ENCODE measurements around the gene KRTAP4-9.
"Not testable (repeated sequence)": the region's sequence is repeated elsewhere in the genome, so short reads cannot be mapped to it uniquely, and the experiment has no call there.

KRTAP4-9 gene

GRCh38 chr17:41131979-41132378 lies 26.8 kb downstream of the KRTAP4-9 start:
- no peak for DNase-seq (ENCODE audit: low read depth)

DNA sequence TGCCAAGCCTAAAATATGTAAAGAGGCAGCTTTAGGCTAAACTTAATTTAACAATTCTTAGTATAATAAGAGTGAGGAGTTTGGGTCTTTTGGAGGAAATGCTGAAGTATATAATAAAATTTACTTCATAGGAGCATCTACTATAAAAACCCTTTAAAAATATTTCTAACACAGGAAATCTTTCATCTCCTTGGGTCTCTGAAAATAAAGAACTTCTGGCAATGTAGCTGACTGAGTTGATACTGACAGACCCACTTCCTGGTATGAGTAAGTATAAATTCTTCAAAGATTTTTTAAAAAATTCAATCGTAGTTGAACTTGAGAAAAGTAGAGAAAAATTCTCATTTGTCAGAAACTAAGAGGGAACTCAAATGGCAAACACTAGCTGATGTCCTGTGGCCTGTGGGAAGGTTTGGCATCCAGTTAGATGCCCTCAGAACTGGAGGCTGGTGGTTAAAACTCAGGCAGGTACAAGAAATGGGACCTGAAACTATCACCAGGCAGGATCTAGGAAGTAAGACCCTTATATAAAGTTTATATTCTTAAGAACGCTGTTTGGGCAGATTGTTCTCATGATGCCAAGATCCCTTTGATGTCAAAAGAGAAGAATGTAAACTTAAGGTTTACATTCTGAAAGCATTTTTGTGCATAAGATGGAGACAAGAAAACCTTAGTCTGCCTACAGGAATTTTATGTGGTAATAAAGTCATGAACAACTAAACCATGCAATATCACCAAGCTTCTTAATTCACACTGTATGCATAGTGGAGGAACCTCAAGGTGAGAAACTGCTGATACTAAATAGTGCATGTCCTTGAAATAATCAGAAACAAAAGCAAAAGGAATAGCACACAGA lies 28.9 kb downstream of the KRTAP4-9 start:
- no peak for DNase-seq (ENCODE audit: low read depth)

DNA sequence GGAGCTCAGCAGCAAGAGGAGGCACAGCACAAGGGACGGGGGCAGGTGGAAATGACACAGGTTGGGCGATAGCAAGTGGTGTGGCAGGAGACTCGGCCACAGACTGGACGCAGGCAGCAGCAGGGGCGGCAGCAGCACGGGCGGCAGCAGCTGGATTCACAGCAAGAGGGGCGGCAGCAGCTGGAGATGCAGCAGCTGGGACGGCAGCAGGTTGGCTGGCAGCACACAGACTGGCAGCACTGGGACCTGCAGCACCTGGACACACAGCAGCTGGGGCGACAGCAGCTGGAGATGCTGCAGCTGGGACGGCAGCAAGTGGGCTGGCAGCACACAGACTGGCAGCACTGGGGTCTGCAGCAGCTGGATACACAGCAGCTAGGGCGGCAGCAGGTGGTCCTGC lies 34.7 kb downstream of the KRTAP4-9 start:
- DNase-seq (ENCODE audit: low read depth), result not testable (repeated sequence)

DNA sequence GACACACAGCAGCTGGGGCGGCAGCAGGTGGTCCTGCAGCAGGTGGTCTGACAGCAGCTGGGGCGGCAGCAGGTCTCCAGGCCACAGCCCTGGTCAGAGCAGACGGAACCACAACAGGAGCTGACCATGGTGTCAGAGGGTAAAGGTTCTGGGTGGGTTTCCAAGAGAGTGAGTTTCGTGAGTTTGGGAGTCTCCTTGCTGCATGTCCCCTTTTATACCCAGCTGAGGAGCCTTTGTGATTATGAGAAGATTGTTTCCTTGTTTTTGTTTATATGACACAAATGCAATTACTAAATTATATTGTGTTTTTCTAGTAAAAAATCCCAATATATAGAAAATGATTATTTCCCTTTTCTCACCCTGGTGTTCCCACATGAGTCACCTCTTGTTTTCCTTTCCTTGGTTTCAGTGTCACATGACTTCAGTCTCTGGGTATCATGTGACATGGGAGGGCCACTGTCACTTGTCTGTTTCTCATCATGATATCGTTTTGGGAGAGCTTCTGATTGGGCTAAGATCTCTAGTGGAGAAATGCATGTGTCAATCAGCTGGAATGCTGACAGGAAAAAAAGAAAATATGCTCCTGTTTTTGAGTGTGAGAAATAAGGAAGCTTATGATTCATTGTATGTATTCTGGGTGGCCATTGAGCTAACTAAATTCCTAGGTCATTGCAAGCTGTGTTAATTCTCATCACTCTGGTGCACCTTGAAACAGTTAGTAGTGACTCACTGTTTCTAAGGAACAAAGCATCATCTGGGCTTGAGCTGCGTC lies 35.4 kb downstream of the KRTAP4-9 start, which contains the start of gene KRTAP4-6:
TSS of gene KRTAP4-6 (minus strand) at position 185 of the 772 bp plus-strand sequence. CDS start at position 128, 57 bp downstream.
- peak; percentile 76 for DNase-seq (ENCODE audit: low read depth)

DNA sequence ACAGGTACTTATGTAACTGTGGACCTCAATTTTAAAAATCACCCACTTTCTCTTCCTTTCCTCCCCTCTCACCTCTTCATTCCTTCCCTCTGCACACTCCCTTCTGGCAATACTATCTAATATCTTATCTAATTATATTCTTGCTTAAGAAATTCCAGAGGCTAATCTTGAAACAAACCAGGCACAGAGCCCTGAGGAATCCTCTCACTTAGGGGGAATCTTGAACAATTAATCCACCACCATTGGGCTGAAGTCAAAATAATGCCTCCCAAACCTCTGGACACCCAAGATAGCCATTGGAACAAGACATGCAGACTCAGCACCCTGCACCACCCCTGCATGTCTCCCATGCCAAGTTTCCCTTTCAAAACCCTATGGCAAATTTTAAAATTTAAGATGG lies 36.2 kb downstream of the KRTAP4-9 start:
- DNase-seq (ENCODE audit: low read depth), result no peak

GRCh38 chr17:41144846-41145245 lies 39.7 kb downstream of the KRTAP4-9 start:
- no peak for DNase-seq (ENCODE audit: low read depth)

GRCh38 chr17:41145261-41145660 lies 40.1 kb downstream of the KRTAP4-9 start:
- DNase-seq (ENCODE audit: low read depth), result no peak

DNA sequence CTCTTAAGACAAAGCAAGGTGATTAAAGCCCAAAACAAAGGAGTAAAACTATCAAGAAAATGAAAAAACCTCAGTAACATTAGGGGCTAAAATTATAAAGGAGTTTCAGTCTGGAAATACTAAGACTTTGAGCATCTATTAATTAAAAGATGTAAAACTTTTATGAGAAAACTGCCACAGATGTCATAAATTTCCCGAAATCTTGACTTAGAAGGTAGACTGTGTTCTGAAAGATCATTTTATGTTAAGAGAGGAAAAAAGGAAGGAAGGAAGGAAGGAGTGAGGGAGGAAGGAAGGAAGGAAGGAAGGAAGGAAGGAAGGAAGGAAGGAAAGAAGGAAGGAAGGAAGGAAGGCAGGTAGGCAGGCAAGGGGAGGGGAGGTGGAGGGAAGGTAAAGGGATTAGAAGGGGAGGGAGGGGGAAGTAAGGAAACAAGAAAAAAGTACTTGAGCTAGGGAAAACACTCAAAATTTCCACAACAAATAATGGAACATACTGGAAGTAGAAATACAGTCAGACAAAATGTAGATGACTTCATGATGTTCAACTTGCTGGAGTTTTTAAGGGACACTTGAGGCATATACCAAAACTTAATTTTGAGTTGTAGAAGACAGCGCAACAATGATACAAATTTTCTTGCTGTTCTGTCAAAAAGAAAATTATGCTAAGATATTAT lies 42.5 kb downstream of the KRTAP4-9 start:
- no peak for DNase-seq (ENCODE audit: low read depth)

DNA sequence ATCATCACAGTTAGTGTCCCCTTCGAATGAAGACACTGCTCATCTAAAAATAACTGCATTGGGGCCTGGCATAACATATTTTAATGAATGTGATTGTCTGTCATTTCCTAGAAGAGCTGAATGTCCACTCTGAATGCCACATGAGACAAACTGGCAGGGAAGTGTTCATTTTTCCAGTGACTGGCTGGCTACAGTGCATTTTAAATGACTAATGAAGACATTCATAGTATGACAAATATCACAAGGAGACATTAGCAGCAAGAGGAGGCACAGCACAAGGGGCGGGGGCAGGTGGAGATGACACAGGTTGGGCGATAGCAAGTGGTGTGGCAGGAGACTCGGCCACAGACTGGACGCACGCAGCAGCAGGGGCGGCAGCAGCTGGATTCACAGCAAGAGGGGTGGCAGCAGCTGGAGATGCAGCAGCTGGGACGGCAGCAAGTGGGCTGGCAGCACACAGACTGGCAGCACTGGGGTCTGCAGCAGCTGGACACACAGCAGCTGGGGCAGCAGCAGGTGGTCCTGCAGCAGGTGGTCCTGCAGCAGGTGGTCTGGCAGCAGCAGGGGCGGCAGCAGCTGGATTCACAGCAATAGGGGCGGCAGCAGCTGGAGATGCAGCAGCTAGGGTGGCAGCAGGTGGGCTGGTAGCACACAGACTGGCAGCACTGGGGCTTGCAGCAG lies 43.9 kb downstream of the KRTAP4-9 start:
- DNase-seq (ENCODE audit: low read depth), result not testable (repeated sequence)

DNA sequence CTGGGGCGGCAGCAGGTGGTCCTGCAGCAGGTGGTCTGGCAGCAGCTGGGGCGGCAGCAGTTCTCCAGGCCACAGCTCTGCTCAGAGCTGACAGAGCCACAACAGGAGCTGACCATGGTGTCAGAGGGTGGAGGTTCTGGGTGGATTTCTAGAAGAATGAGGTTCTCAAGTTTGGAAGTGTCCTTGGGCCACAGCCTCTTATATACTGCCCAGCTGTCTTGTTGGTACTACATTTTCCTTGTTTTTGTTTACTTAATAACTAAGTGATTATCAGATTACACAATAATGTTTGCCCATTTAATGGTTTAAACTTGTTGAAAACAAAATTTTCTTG lies 44.4 kb downstream of the KRTAP4-9 start, which contains the start of gene KRTAP4-5:
TSS of gene KRTAP4-5 (minus strand) at position 174 of the 334 bp plus-strand sequence. CDS start at position 116, 58 bp downstream.
- no peak for DNase-seq (ENCODE audit: low read depth)

DNA sequence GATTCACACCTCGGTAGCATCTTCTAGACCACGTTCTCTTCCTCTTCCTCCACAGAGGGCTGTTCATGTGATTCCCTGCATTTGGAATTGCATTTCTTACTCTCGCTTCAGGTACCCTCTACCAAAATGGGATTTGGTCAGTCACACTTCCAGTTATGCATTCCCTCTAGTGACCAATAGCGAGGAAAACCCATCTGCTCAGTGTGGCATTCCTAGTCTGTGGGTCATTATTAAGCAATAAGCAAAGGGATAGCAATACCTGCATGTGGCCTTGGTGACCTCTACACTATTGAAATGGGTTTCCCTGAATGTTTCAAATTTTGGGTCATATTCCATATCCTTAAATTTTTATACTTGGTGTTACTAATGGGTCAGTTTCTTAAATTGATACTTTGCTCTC lies 44.8 kb downstream of the KRTAP4-9 start:
- no peak for DNase-seq (ENCODE audit: low read depth)

DNA sequence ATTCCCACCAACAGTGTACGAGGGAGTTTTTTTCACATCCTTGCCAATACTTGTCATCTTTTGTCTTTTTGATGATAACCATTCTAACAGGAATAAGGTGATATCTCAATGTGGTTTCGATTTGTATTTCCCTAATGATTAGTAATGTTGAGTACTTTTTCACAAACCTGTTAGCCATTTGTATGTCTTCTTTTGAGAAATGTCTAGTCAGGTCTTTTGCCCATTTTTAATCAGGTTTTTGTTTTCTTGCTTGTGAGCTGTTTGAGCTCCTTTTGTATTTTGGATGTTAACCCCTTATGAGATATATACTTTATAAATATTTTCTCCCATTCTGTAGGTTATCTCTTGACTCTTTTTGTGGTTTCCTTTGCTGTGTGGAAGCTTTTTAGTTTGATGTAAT lies 46.3 kb downstream of the KRTAP4-9 start:
- no peak for DNase-seq (ENCODE audit: low read depth)

DNA sequence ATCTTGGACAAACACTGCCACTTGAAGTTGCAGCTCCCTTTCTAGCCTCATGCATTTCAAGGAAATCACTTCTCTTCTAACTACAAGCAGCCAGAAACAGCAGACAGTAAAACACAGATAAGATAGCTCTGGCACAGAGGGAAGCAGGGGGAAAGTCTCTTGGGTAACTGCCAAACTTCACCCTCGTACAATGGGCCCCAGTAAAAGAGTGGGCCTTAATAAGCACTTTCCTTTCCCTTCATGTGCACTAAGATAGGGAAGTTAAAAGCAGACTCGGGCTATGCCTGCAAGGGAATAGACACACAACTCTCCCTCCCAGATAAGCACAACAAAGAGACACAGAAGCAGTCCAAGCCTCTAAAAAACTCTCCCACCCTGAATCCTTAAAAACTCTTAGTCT lies 48.7 kb downstream of the KRTAP4-9 start:
- no peak for DNase-seq (ENCODE audit: low read depth)

Measured in non-pigmented ciliary epithelial cell (primary cell).